A549 (cell line): ENCODE data around the gene MOB3A. TPM values are rescaled to one million over a fixed set of nuclear protein-coding genes. Genes with fewer than 3 reads are reported as not detected.

Experiments used
- ATAC-seq, 2 experiments: fragments of 200-7000 bp in 1 of 2; fragments of >200 bp in 1 of 2; cut with Nextera tagmentation in 1 of 2; cut with Tn5 transposase in 1 of 2; 3 replicates each; pipeline versions ENCODE4 v1.8.0 to v1.9.1; 2018 to 2020; ENCODE audit warnings: mild to moderate bottlenecking in 1 of 2, moderate library complexity in 1 of 2
- CTCF ChIA-PET: fragments of 300-600 bp; sonication (Branson Sonifier 250); formaldehyde crosslinking; extraction: SDS; loops from one replicate; lab custom pipeline; 2021; ENCODE audit warnings: antibody characterized with exemption, inconsistent platforms; lab: Yijun Ruan, JAX
- POLR2A ChIA-PET: fragments of 350-600 bp; formaldehyde crosslinking; extraction: SDS; loops from one replicate; lab custom pipeline; 2021; ENCODE audit warnings: antibody characterized with exemption, inconsistent platforms; lab: Yijun Ruan, JAX
- DNase-seq, 2 experiments: peaks; one replicate each; pipeline versions ENCODE4 v3.0.0 to v3.0.0-alpha.2; 2011 to 2016; ENCODE audit warnings: low read depth in 1 of 2, low spot score in 1 of 2
- FAIRE-seq: peaks from 2 replicates; lab custom pipeline; 2011; peaks lifted over from hg19 to GRCh38; lab: Jason Lieb, UNC
- H3K27ac ChIP-seq, 2 experiments: fragments of >200 bp; sonication (Bioruptor Twin); formaldehyde crosslinking; 3 replicates each; pipeline ENCODE4 v1.5.1; 2016 to 2017
- H3K4me1 ChIP-seq: fragments of >200 bp; sonication (Bioruptor Twin); formaldehyde crosslinking; 3 replicates; pipeline ENCODE4 v1.6.1; 2016
- H3K4me2 ChIP-seq: fragments of >200 bp; sonication (Bioruptor Twin); formaldehyde crosslinking; 3 replicates; pipeline ENCODE4 v1.6.1; 2016
- H3K4me3 ChIP-seq: fragments of >200 bp; sonication (Bioruptor Twin); formaldehyde crosslinking; 3 replicates; pipeline ENCODE4 v1.5.1; 2016
- H3K9me3 ChIP-seq: fragments of >200 bp; sonication (Bioruptor Twin); formaldehyde crosslinking; 3 replicates; pipeline ENCODE4 v1.6.1; 2016
- CEBPB ChIP-seq, 2 experiments: fragments of >200 bp in 1 of 2; sonication (Bioruptor Twin) in 1 of 2; formaldehyde crosslinking in 1 of 2; IDR thresholded peaks; 2 replicates each; pipeline ENCODE4 v1.6.1; 2012 to 2016
- CHD4 ChIP-seq: fragments of 200-600 bp; sonication (generic); IDR thresholded peaks from 2 replicates; pipeline ENCODE4 v1.6.1; 2016; ENCODE audit warnings: antibody characterized with exemption, mild to moderate bottlenecking, borderline replicate concordance
- EP300 ChIP-seq, 2 experiments: fragments of >200 bp; sonication (Bioruptor Twin); formaldehyde crosslinking; IDR thresholded peaks; 2 replicates in 1 of 2; 3 replicates in 1 of 2; pipeline ENCODE4 v1.6.1; 2016 to 2017
- FOSL2 ChIP-seq, 2 experiments: fragments of 450-650 bp in 1 of 2; fragments of >200 bp in 1 of 2; sonication (Bioruptor Twin) in 1 of 2; formaldehyde crosslinking; IDR thresholded peaks; 2 replicates each; pipeline versions ENCODE4 v1.5.0 to v1.6.1; 2016 to 2020; ENCODE audit warnings: mild to moderate bottlenecking in 1 of 2, moderate library complexity in 1 of 2
- HEYL ChIP-seq: fragments of 250-450 bp; sonication (Bioruptor Pico); IDR thresholded peaks from 2 replicates; pipeline ENCODE4 v1.8.0; 2021; ENCODE audit warnings: mild to moderate bottlenecking, moderate library complexity
- HOXA7 ChIP-seq: fragments of 250-450 bp; sonication (Bioruptor Pico); IDR thresholded peaks from 2 replicates; pipeline ENCODE4 v1.5.0; 2020; ENCODE audit warnings: mild to moderate bottlenecking, moderate library complexity
- HOXB5 ChIP-seq: fragments of 250-450 bp; sonication (Bioruptor Pico); IDR thresholded peaks from 2 replicates; pipeline ENCODE4 v1.5.0; 2020; ENCODE audit warnings: mild to moderate bottlenecking, moderate library complexity
- JUN ChIP-seq, 2 experiments: fragments of >200 bp; sonication (Bioruptor Twin); formaldehyde crosslinking; IDR thresholded peaks; 2 replicates in 1 of 2; 3 replicates in 1 of 2; pipeline ENCODE4 v1.6.1; 2016 to 2017
- KDM5A ChIP-seq: fragments of 200-600 bp; sonication (generic); IDR thresholded peaks from 2 replicates; pipeline ENCODE4 v1.6.1; 2016; ENCODE audit warnings: antibody characterized with exemption, mild to moderate bottlenecking
- MAFK ChIP-seq: fragments of 450-650 bp; IDR thresholded peaks from 2 replicates; pipeline ENCODE4 v1.6.1; 2014; ENCODE audit not compliant: partially characterized antibody
- MAZ ChIP-seq: fragments of 150-350 bp; IDR thresholded peaks from 2 replicates; pipeline ENCODE4 v1.6.1; 2014; ENCODE audit warnings: antibody characterized with exemption, low read depth, low read length, borderline replicate concordance
- NR3C1 ChIP-seq: fragments of >200 bp; sonication (Bioruptor Twin); formaldehyde crosslinking; IDR thresholded peaks from 3 replicates; pipeline ENCODE4 v1.6.1; 2017
- POLR2A ChIP-seq: IDR thresholded peaks from 2 replicates; pipeline ENCODE4 v1.6.1; 2012; ENCODE audit warnings: mild to moderate bottlenecking, low read length
- RAD21 ChIP-seq, 2 experiments: fragments of >200 bp in 1 of 2; sonication (Bioruptor Twin) in 1 of 2; formaldehyde crosslinking in 1 of 2; IDR thresholded peaks in 1 of 2; conservative IDR thresholded peaks in 1 of 2; 2 replicates in 1 of 2; 3 replicates in 1 of 2; pipeline ENCODE4 v1.6.1; 2012 to 2018; ENCODE audit warnings: inconsistent platforms in 1 of 2
- RCOR1 ChIP-seq: fragments of 150-350 bp; IDR thresholded peaks from 2 replicates; pipeline ENCODE4 v1.6.1; 2014; ENCODE audit warnings: antibody characterized with exemption, low read length, low read depth
- RNF2 ChIP-seq: fragments of 200-600 bp; sonication (generic); IDR thresholded peaks from 2 replicates; pipeline ENCODE4 v1.6.1; 2016; ENCODE audit warnings: low read depth, mild to moderate bottlenecking, antibody characterized with exemption, moderate library complexity, borderline replicate concordance
- ZC3H11A ChIP-seq: fragments of 450-650 bp; IDR thresholded peaks from 2 replicates; pipeline ENCODE4 v1.6.1; 2014; ENCODE audit warnings: antibody characterized with exemption, mild to moderate bottlenecking
- ZNF302 ChIP-seq: fragments of 250-450 bp; sonication (Bioruptor Pico); IDR thresholded peaks from 2 replicates; pipeline ENCODE4 v1.9.0; 2021; ENCODE audit warnings: inconsistent platforms, mild to moderate bottlenecking, moderate library complexity
- WGBS: methylation state at CpG from one replicate; pipeline ENCODE4 v1.1.6; 2017; ENCODE audit errors: missing lambda C conversion rate; 5-methylcytosine and 5-hydroxymethylcytosine counted together
- polyA plus RNA-seq, 4 experiments: library from polyadenylated mRNA; depleted of rRNA in 3 of 4; stranded (reverse); fragments of >200 nt; fragmentation: RNase III in 1 of 4; extraction: RNeasy Plus Mini Kit Qiagen cat#74134 plus additional on column Dnase treatment in 1 of 4; gene quantifications; 2 replicates in 3 of 4; 3 replicates in 1 of 4; pipeline ENCODE4 v1.2.3, GENCODE V29; 2011 to 2017
- TF ChIP-seq, protein P1 (sequence below): IDR thresholded peaks from 2 replicates; pipeline ENCODE4 v1.6.1; 2012
- TF ChIP-seq, protein P2 (sequence below): fragments of 250-450 bp; sonication (Bioruptor Pico); IDR thresholded peaks from 2 replicates; pipeline ENCODE4 v1.5.0; 2021; ENCODE audit warnings: mild to moderate bottlenecking, moderate library complexity, borderline replicate concordance
- TF ChIP-seq, protein P3 (sequence below): IDR thresholded peaks from 2 replicates; pipeline ENCODE4 v1.6.1; 2012; ENCODE audit warnings: low read depth, borderline replicate concordance

The MOB3A gene
- polyA plus RNA-seq, 2 of the 4 experiments (the other 2 are of a cell fraction), result 9.1 to 10.9 TPM

GRCh38 chr19:2032296-2032941, 63.7 kb downstream of the MOB3A start:
- no peak for FAIRE-seq
- ChIA-PET POLR2A (interaction anchor here (0.6 to 2.1 kb wide), 4 partner anchors 10 to 1009 kb away, joined by 3 to 13 read pairs (median 6); no protein-coding TSS in a partner anchor), CTCF (interaction anchor here (0.5 to 4.9 kb wide), 7 partner anchors 9 to 123 kb away, joined by 3 to 30 read pairs (median 3); no protein-coding TSS in a partner anchor)
- Histone ChIP-seq H3K4me3 (peak overlapping the region; percentile 29), H3K9me3 (peaks cover 9% of the 10 kb centered on the region), H3K27ac (peak overlapping the region; percentile 91 to 93), H3K4me2 (peak overlapping the region; percentile 97), H3K4me1 (peaks cover 29% of the 10 kb centered on the region)
- no peak for TF ChIP-seq HOXA7
- no peak for TF ChIP-seq KDM5A
- peak in 1 of 2 experiments; percentile 58; a peak in 2 of 5 replicates for TF ChIP-seq JUN (IDR thresholded peaks at IDR 0.05)
- no peak for TF ChIP-seq MAFK
- TF ChIP-seq, protein P1, sequence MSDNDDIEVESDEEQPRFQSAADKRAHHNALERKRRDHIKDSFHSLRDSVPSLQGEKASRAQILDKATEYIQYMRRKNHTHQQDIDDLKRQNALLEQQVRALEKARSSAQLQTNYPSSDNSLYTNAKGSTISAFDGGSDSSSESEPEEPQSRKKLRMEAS, result peak; percentile 53
- TF ChIP-seq EP300 (IDR thresholded peaks at IDR 0.05), result no peak
- TF ChIP-seq, protein P2, sequence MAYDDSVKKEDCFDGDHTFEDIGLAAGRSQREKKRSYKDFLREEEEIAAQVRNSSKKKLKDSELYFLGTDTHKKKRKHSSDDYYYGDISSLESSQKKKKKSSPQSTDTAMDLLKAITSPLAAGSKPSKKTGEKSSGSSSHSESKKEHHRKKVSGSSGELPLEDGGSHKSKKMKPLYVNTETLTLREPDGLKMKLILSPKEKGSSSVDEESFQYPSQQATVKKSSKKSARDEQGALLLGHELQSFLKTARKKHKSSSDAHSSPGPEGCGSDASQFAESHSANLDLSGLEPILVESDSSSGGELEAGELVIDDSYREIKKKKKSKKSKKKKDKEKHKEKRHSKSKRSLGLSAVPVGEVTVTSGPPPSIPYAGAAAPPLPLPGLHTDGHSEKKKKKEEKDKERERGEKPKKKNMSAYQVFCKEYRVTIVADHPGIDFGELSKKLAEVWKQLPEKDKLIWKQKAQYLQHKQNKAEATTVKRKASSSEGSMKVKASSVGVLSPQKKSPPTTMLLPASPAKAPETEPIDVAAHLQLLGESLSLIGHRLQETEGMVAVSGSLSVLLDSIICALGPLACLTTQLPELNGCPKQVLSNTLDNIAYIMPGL (CRISPR knock-in tag), result no peak
- TF ChIP-seq, protein P3, sequence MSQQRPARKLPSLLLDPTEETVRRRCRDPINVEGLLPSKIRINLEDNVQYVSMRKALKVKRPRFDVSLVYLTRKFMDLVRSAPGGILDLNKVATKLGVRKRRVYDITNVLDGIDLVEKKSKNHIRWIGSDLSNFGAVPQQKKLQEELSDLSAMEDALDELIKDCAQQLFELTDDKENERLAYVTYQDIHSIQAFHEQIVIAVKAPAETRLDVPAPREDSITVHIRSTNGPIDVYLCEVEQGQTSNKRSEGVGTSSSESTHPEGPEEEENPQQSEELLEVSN, result 0 out of 2 replicates have a peak, but pooled peaks have one; percentile 26
- no peak for TF ChIP-seq CHD4
- TF ChIP-seq HOXB5 (CRISPR knock-in tag), result no peak
- no peak for TF ChIP-seq RAD21 (conservative IDR thresholded peaks at IDR 0.05 in 1 of 2, IDR thresholded peaks at IDR 0.05 in 1 of 2)
- no peak for TF ChIP-seq FOSL2 (IDR thresholded peaks at IDR 0.05)
- no peak for TF ChIP-seq FOSL2 (CRISPR knock-in tag; IDR thresholded peaks at IDR 0.05)
- TF ChIP-seq RCOR1, result no peak
- TF ChIP-seq POLR2A, result peak; percentile 38; the same call in 1 of the 2 replicates
- TF ChIP-seq HEYL, result no peak
- TF ChIP-seq ZNF302, result no peak
- no peak for TF ChIP-seq MAZ
- no peak for TF ChIP-seq NR3C1
- no peak for TF ChIP-seq RNF2
- ATAC-seq, result peak; percentile 86 to 88
- DNase-seq, result peak; percentile 59 to 88
- 1% methylated on average over 14 of the region's 19 CpGs for WGBS

GRCh38 chr19:2027361-2027760, 68.8 kb downstream of the MOB3A start:
- DNase-seq (no peak), FAIRE-seq (no peak), ATAC-seq (no peak)
- Histone ChIP-seq H3K9me3 (peaks cover 5% of the 10 kb centered on the region; the same call in 1 of the 3 replicates), H3K4me3 (no peak overlapping the region), H3K4me2 (no peak overlapping the region), H3K27ac (0 out of 6 replicates have a peak overlapping the region, but pooled peaks of 1 of the 2 experiments have one; percentile 16), H3K4me1 (peaks cover 19% of the 10 kb centered on the region)
- ChIA-PET POLR2A (no interaction called here), CTCF (interaction anchor here (0.8 to 4.4 kb wide), 3 partner anchors 8 to 45 kb away, joined by 3 to 20 read pairs (median 5); no protein-coding TSS in a partner anchor)
- WGBS, result 79% methylated on average over 9 of the region's 9 CpGs
- no peak for TF ChIP-seq JUN (IDR thresholded peaks at IDR 0.05)
- TF ChIP-seq, protein P1, result no peak
- TF ChIP-seq POLR2A, result no peak
- 0 out of 4 replicates have a peak, but pooled peaks of 1 of the 2 experiments have one; percentile 42 for TF ChIP-seq CEBPB (IDR thresholded peaks at IDR 0.05)
- no peak for TF ChIP-seq ZC3H11A
- no peak for TF ChIP-seq RCOR1
- TF ChIP-seq, all 56 proteins: peak for 1
